Bronchial epithelial cell (primary cell): Measurements from ENCODE around the gene PPP1R18. TPM values are rescaled to one million over a fixed set of nuclear protein-coding genes. Genes with fewer than 3 reads are reported as not detected.
"Not testable (repeated sequence)": the region's sequence is repeated elsewhere in the genome, so short reads cannot be mapped to it uniquely, and the experiment has no call there.

Source experiments
- DNase-seq: peaks from one replicate; pipeline ENCODE4 v3.0.0-alpha.2; 2010; ENCODE audit warnings: low read depth
- FAIRE-seq: peaks from 2 replicates; lab custom pipeline; 2011; peaks lifted over from hg19 to GRCh38; lab: Jason Lieb, UNC
- H3K27me3 ChIP-seq: 2 replicates; pipeline ENCODE4 v1.5.1; 2011; ENCODE audit warnings: low read length; ENCODE audit not compliant: control insufficient read depth, insufficient read depth
- H3K36me3 ChIP-seq: 2 replicates; pipeline ENCODE4 v1.5.1; 2011; ENCODE audit warnings: low read length; ENCODE audit not compliant: control insufficient read depth, insufficient read depth
- H3K4me3 ChIP-seq: 2 replicates; pipeline ENCODE4 v1.5.1; 2011; ENCODE audit warnings: mild to moderate bottlenecking, low read depth, low read length, control low read depth
- total RNA-seq: library from RNA; depleted of rRNA; stranded (reverse); fragments of >200 nt; gene quantifications from 2 replicates; pipeline ENCODE4 v1.2.1, GENCODE V29; 2014
- TF ChIP-seq, protein P1 (sequence below): IDR thresholded peaks from 2 replicates; pipeline ENCODE4 v1.5.1; 2011; ENCODE audit warnings: mild to moderate bottlenecking, moderate library complexity, low read length, control low read depth, inconsistent platforms; ENCODE audit not compliant: insufficient read depth, severe bottlenecking

The PPP1R18 gene
- total RNA-seq, 1 donor from 2014 or later = 32.6 TPM

- FAIRE-seq (no peak), DNase-seq (no peak)
- TF ChIP-seq, protein P1, sequence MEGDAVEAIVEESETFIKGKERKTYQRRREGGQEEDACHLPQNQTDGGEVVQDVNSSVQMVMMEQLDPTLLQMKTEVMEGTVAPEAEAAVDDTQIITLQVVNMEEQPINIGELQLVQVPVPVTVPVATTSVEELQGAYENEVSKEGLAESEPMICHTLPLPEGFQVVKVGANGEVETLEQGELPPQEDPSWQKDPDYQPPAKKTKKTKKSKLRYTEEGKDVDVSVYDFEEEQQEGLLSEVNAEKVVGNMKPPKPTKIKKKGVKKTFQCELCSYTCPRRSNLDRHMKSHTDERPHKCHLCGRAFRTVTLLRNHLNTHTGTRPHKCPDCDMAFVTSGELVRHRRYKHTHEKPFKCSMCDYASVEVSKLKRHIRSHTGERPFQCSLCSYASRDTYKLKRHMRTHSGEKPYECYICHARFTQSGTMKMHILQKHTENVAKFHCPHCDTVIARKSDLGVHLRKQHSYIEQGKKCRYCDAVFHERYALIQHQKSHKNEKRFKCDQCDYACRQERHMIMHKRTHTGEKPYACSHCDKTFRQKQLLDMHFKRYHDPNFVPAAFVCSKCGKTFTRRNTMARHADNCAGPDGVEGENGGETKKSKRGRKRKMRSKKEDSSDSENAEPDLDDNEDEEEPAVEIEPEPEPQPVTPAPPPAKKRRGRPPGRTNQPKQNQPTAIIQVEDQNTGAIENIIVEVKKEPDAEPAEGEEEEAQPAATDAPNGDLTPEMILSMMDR = no peak
- Histone ChIP-seq H3K27me3 (no peaks in the 10 kb centered on the region), H3K36me3 (peaks cover 14% of the 10 kb centered on the region), H3K4me3 (peak overlapping the region; percentile 82)
These were observed 32.9 kb upstream of the PPP1R18 start for GRCh38 chr6:30719356-30719755.

DNA sequence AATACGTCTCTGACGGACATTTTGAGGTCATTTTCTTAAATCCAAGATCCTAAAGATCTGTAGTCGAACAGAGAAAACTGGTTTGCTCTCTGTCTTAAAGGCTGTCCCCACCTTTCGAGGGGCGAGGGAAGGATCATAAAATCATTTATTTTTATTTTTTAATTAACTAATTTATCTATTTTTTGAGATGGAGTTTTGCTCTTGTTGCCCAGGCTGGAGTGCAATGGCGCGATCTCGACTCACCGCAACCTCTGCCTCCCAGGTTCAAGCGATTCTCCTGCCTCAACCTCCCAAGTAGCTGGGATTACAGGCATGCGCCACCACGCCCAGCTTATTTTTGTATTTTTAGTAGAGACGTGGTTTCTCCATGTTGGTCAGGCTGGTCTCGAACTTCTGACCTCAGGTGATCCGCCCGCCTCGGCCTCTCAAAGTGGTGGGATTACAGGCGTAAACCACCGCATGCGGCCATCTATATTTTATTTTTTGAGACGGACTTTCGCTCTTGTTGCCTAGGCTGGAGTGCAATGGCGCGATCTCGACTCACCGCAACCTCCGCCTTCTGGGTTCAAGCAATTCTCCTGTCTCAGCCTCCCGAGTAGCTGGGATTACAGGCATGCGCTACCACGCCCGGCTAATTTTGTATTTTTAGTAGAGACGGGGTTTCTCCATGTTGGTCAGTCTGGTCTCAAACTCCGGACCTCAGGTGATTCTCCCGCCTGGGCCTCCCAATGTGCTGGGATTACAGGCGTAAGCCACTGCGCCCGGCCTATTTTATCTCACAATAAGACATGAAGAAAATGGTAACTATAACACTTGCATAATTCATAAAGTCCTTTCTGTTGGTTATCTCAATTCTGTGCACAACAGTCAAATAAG lies 31.6 kb upstream of the PPP1R18 start:
- H3K4me3 ChIP-seq = peak overlapping the region; percentile 22
- DNase-seq, H3K27me3 ChIP-seq, FAIRE-seq, H3K36me3 ChIP-seq: not testable (repeated sequence)

DNA sequence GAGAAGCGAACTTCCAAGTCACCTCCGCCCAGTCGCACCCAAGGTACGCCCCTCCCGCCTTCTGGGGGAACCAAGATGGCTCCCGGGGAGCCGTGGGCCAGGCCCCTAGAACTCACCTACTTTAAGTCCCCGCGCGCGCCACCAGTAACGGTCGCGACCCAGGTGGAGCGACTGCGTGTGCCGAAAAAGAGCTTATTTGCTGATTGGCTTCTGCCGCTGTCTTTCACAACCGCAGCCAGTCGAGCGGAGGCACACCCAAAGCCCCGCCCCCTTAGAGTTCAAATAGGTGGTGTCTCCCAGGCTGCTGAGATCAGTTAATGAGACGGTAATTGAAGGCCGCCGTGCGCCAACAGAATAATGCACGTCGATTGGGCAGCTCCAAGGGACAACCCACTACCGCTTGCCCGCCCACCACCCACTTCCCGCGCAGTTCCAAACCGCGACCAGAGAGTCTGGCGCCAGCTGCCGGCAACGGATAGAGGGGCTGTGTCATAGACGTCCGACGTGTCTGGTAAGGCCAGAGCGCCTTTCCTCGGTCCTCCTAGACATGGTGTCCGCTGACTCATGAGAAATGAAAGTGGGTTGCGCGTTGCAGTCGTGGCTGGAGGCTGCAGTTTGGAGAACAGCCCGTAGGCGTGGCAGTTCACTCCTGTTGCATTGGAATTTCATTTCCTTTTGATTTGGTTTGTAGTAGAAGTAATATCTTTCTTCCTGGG lies 30.8 kb upstream of the PPP1R18 start, which contains the start of gene MDC1:
Gene MDC1 (minus strand): TSS at position 153 of the 716 bp plus-strand sequence. CDS start 2,106 bp downstream, outside the sequence.
- FAIRE-seq (peak; percentile 73), DNase-seq (peak; percentile 99)
- H3K4me3 ChIP-seq = peak within 1 kb of the TSS; percentile 52
- TF ChIP-seq, protein P1 = peak; percentile 43
- H3K36me3 ChIP-seq = peaks cover 2% of the 10 kb centered on the region
- H3K27me3 ChIP-seq = no peaks in the 10 kb centered on the region

- H3K27me3 ChIP-seq = no peaks in the 10 kb centered on the region
- TF ChIP-seq, protein P1 = no peak
- DNase-seq = no peak
- no peak for FAIRE-seq
- peak overlapping the region; percentile 52 for H3K4me3 ChIP-seq
- H3K36me3 ChIP-seq = peaks cover 2% of the 10 kb centered on the region
These were observed 30.4 kb upstream of the PPP1R18 start for GRCh38 chr6:30716879-30717128.

DNA sequence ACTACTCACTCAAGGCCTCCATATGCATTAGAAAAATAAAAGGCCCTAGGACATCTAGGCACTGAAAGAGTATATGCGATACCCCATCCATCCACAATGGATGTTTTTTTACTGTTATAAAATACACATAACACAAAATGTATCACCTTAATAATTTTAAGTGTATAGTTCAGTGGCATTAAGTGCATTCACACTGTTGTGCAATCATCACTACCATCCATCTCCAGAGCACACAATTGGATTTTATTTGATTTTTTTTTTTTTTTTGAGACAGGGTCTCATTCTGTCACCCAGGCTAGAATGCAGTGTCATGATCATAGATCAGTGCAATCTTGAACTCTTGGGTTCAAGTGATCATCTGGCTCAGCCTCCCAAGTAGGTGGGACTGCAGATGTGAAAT lies 27.8 kb upstream of the PPP1R18 start:
- FAIRE-seq (no peak), DNase-seq (no peak)
- Histone ChIP-seq H3K4me3 (no peak overlapping the region), H3K36me3 (no peaks in the 10 kb centered on the region), H3K27me3 (no peaks in the 10 kb centered on the region)
- TF ChIP-seq, protein P1 = no peak

DNA sequence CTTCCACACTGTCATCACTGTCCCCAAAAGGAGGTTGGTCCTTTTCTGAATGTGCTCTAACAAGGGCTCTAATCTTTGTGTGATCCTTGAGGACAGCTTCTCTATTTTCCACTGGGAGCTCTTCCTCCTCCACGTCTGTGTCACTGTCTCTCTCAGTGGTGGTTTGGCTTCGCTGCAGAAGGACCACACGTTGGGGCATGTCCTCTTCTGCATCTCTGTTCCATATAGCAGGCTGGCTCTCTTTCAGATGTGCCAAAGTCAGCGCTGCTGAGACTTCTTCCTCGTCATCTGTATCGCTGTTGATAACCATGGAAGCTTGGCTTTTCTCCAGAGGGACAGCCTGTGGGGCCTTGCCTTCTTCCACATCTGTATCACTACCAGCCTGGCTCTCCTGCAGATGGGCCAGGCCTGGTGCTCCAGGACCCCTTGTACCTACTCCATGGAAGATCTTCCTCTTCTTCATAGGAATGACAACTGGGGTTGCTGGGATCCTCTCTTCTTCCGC lies 26.0 kb upstream of the PPP1R18 start:
- no peak for FAIRE-seq
- DNase-seq = peak; percentile 51
- Histone ChIP-seq H3K27me3 (no peaks in the 10 kb centered on the region), H3K4me3 (no peak overlapping the region), H3K36me3 (no peaks in the 10 kb centered on the region)
- TF ChIP-seq, protein P1 = no peak
